ENCODE results near the gene PCSK5.

DNA sequence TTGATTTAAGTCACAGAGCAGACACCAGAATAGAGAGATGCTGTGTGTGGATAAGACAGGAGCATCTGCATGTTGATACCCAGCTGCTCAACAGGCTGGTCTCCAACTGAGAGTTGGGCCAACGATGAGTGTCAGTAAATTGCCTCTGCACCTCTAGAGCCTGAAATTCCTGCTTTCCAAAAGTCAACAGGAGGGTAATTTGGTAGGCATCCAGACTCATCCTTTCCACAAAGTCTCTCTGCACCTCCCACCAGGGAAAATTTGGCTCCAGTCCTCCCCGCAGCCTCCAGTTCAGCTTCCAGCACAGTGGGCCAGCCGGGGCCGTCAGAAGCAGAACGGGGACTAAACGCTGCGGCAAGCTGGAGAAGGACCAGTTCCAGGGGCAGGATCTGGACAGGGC, 366.8 kb downstream of the PCSK5 start:
- TF ChIP-seq, protein P1, sequence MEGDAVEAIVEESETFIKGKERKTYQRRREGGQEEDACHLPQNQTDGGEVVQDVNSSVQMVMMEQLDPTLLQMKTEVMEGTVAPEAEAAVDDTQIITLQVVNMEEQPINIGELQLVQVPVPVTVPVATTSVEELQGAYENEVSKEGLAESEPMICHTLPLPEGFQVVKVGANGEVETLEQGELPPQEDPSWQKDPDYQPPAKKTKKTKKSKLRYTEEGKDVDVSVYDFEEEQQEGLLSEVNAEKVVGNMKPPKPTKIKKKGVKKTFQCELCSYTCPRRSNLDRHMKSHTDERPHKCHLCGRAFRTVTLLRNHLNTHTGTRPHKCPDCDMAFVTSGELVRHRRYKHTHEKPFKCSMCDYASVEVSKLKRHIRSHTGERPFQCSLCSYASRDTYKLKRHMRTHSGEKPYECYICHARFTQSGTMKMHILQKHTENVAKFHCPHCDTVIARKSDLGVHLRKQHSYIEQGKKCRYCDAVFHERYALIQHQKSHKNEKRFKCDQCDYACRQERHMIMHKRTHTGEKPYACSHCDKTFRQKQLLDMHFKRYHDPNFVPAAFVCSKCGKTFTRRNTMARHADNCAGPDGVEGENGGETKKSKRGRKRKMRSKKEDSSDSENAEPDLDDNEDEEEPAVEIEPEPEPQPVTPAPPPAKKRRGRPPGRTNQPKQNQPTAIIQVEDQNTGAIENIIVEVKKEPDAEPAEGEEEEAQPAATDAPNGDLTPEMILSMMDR (IDR thresholded peaks at IDR 0.05) = no peak
- TF ChIP-seq POLR2A (IDR thresholded peaks at IDR 0.05) = no peak
